Posterior vena cava (tissue), 2 donors: ENCODE data around the gene IFT122. TPM values are rescaled to one million over a fixed set of nuclear protein-coding genes. Genes with fewer than 3 reads are reported as not detected.
"Not testable (repeated sequence)": the region's sequence is repeated elsewhere in the genome, so short reads cannot be mapped to it uniquely, and the experiment has no call there.

Source experiments
- DNase-seq: peaks from one replicate; pipeline ENCODE4 v3.0.0-alpha.2; 2020; ENCODE audit warnings: low spot score
- intact Hi-C, 2 donors: fragments of 100-400 bp; cut with DNase I; formaldehyde crosslinking; loops; one replicate each; pipeline versions ENCODE4 v1.14.1 to v1.14.2; 2022 to 2023
- total RNA-seq, 2 donors: library from RNA; stranded (reverse); fragmentation: NEBNext Ultra II Directional; extraction: Animal tissue kit (Norgen Biotek cat#: 25700); gene quantifications; one replicate each; pipeline ENCODE4 v1.2.1, GENCODE V29; 2021
- donor health status: DM: yes; HTN: yes; CAD: no.
- donor health status: DM: yes; HTN: yes; CAD: no.

The IFT122 gene
- total RNA-seq, 2 donors from 2014 or later = 22.0 to 22.5 TPM

GRCh38 chr3:129543999-129544398 lies 104.0 kb downstream of the IFT122 start:
- DNase-seq = no peak
- intact Hi-C loops = no loop called here

- intact Hi-C loops, DNase-seq: not testable (repeated sequence)
Measured at GRCh38 chr3:129545951-129546350, 105.9 kb downstream of the IFT122 start.

- no peak for DNase-seq
- intact Hi-C loops = no loop called here
Measured at GRCh38 chr3:129547241-129547640, 107.2 kb downstream of the IFT122 start.

- DNase-seq = no peak
- intact Hi-C loops = no loop called here
Measured at GRCh38 chr3:129548104-129548965, 108.3 kb downstream of the IFT122 start.

- intact Hi-C loops = no loop called here
- no peak for DNase-seq
Measured at GRCh38 chr3:129549006-129549800, 109.2 kb downstream of the IFT122 start.

GRCh38 chr3:129549805-129550204 lies 109.8 kb downstream of the IFT122 start:
- DNase-seq = no peak
- intact Hi-C loops = no loop called here

GRCh38 chr3:129552287-129553050 lies 112.4 kb downstream of the IFT122 start:
- DNase-seq = no peak
- intact Hi-C loops = no loop called here

GRCh38 chr3:129553171-129553570 lies 113.1 kb downstream of the IFT122 start:
- intact Hi-C loops = no loop called here
- DNase-seq = no peak

- DNase-seq = no peak
- intact Hi-C loops = no loop called here
Measured at GRCh38 chr3:129553719-129554118, 113.7 kb downstream of the IFT122 start.

- intact Hi-C loops = no loop called here
- no peak for DNase-seq
Measured at GRCh38 chr3:129554356-129555152, 114.5 kb downstream of the IFT122 start.

- intact Hi-C loops = no loop called here
- no peak for DNase-seq
Measured at GRCh38 chr3:129555153-129555550, 115.1 kb downstream of the IFT122 start.

- intact Hi-C loops = no loop called here
- DNase-seq = no peak
Measured at GRCh38 chr3:129555616-129556357, 115.8 kb downstream of the IFT122 start.

GRCh38 chr3:129556358-129556695 lies 116.3 kb downstream of the IFT122 start:
- no peak for DNase-seq
- intact Hi-C loops = no loop called here

- DNase-seq = no peak
- intact Hi-C loops = no loop called here
Measured at GRCh38 chr3:129556890-129557547, 117.0 kb downstream of the IFT122 start.

GRCh38 chr3:129557548-129557894 lies 117.5 kb downstream of the IFT122 start:
- intact Hi-C loops = no loop called here

GRCh38 chr3:129558081-129558771 lies 118.2 kb downstream of the IFT122 start:
- DNase-seq = no peak
- intact Hi-C loops = no loop called here

More at GRCh38 chr3:129557548-129557894, 117.5 kb downstream of the IFT122 start:
- peak; percentile 89 for DNase-seq

GRCh38 chr3:129558772-129559564 lies 118.9 kb downstream of the IFT122 start:
- intact Hi-C loops = no loop called here
- DNase-seq = no peak
